A673 (cell line): ENCODE data around the gene LMTK2. TPM values are rescaled to one million over a fixed set of nuclear protein-coding genes. Genes with fewer than 3 reads are reported as not detected.

Experiments used
- BruUV-seq: library from RNA; stranded (reverse); fragments of 400-500 nt; replicated peaks from 2 replicates; lab custom pipeline; 2021; lab: Mats Ljungman, UMichigan
- CTCF ChIA-PET: fragments of 300-600 bp; sonication (Branson Sonifier 250); formaldehyde crosslinking; loops from one replicate; lab custom pipeline; 2022; ENCODE audit warnings: antibody characterized with exemption; lab: Charles Lee
- POLR2A ChIA-PET: fragments of 300-600 bp; sonication (Branson Sonifier 250); formaldehyde crosslinking; loops from one replicate; lab custom pipeline; 2022; ENCODE audit warnings: antibody characterized with exemption; ENCODE audit not compliant: low non-redundant PET; lab: Charles Lee
- DNase-seq: peaks from one replicate; pipeline ENCODE4 v3.0.0-alpha.2; 2015; ENCODE audit warnings: low spot score
- H3K27ac ChIP-seq: fragments of 200-600 bp; sonication (generic); 2 replicates; pipeline ENCODE4 v1.5.1; 2016; ENCODE audit warnings: mixed run types, low read depth, mild to moderate bottlenecking, mixed read lengths, antibody characterized with exemption, low read length; ENCODE audit not compliant: poor library complexity, severe bottlenecking
- H3K27me3 ChIP-seq: fragments of 200-600 bp; sonication (generic); replicated peaks from 2 replicates; pipeline ENCODE4 v1.6.1; 2017; ENCODE audit warnings: mixed run types, low read depth, mild to moderate bottlenecking, mixed read lengths, antibody characterized with exemption, low read length; ENCODE audit not compliant: insufficient read depth, poor library complexity
- H3K36me3 ChIP-seq: fragments of 200-600 bp; sonication (generic); 2 replicates; pipeline ENCODE4 v1.6.1; 2016; ENCODE audit warnings: mixed run types, mild to moderate bottlenecking, mixed read lengths, antibody characterized with exemption, low read length; ENCODE audit not compliant: insufficient read depth, poor library complexity, severe bottlenecking
- H3K4me1 ChIP-seq: fragments of 200-600 bp; sonication (generic); 2 replicates; pipeline ENCODE4 v1.6.1; 2017; ENCODE audit warnings: mixed run types, mild to moderate bottlenecking, mixed read lengths, antibody characterized with exemption, low read length; ENCODE audit not compliant: insufficient read depth, poor library complexity, severe bottlenecking
- H3K4me3 ChIP-seq: fragments of 200-600 bp; sonication (generic); 2 replicates; pipeline ENCODE4 v1.5.1; 2016; ENCODE audit warnings: low read depth, mixed run types, mild to moderate bottlenecking, mixed read lengths, low read length; ENCODE audit not compliant: poor library complexity, severe bottlenecking
- H3K9me3 ChIP-seq: fragments of 200-600 bp; sonication (generic); 2 replicates; pipeline ENCODE4 v1.6.1; 2016; ENCODE audit warnings: mixed run types, low read depth, mild to moderate bottlenecking, mixed read lengths, antibody characterized with exemption, low read length; ENCODE audit not compliant: poor library complexity, severe bottlenecking
- CTCF ChIP-seq: fragments of 300-800, 200-600 bp; sonication (generic); conservative IDR thresholded peaks from 2 replicates; pipeline ENCODE4 v1.5.1; 2017; ENCODE audit warnings: low read depth, mild to moderate bottlenecking, antibody characterized with exemption, low read length, moderate library complexity, mixed read lengths
- EZH2 ChIP-seq: fragments of 200-600 bp; sonication (generic); IDR thresholded peaks from 2 replicates; pipeline ENCODE4 v1.6.1; 2017; ENCODE audit warnings: borderline replicate concordance, low read depth, mild to moderate bottlenecking, mixed read lengths, antibody characterized with exemption, low read length; ENCODE audit not compliant: poor library complexity, severe bottlenecking
- intact Hi-C: fragments of 100-400 bp; cut with micrococcal nuclease; formaldehyde crosslinking; loops from one replicate; pipeline ENCODE4 v1.10.0; 2022; ENCODE audit not compliant: unreplicated experiment
- total RNA-seq: library from RNA; stranded (reverse); gene quantifications from 2 replicates; pipeline ENCODE4 v1.2.3, GENCODE V29; 2021

LMTK2 gene
- total RNA-seq, 1 experiment from 2014 or later = 20.6 TPM

GRCh38 chr7:98088109-98088508, 18.6 kb upstream of the LMTK2 start:
- H3K36me3 ChIP-seq = no peaks in the 10 kb centered on the region
- CTCF ChIA-PET = no interaction called here
- H3K9me3 ChIP-seq = no peaks in the 10 kb centered on the region
- TF ChIP-seq CTCF = no peak
- no peak for TF ChIP-seq EZH2
- intact Hi-C loops = no loop called here
- H3K4me1 ChIP-seq = no peaks in the 10 kb centered on the region
- POLR2A ChIA-PET = no interaction called here
- BruUV-seq = no TSS peak
- DNase-seq = no peak
- H3K27me3 ChIP-seq = no peaks in the 10 kb centered on the region
- no peak overlapping the region for H3K27ac ChIP-seq
- no peak overlapping the region for H3K4me3 ChIP-seq

GRCh38 chr7:98090116-98090515, 16.5 kb upstream of the LMTK2 start:
- POLR2A ChIA-PET = no interaction called here
- Histone ChIP-seq H3K27me3 (no peaks in the 10 kb centered on the region), H3K9me3 (no peaks in the 10 kb centered on the region), H3K4me3 (no peak overlapping the region), H3K27ac (no peak overlapping the region), H3K36me3 (no peaks in the 10 kb centered on the region), H3K4me1 (no peaks in the 10 kb centered on the region)
- intact Hi-C loops = no loop called here
- DNase-seq = no peak
- CTCF ChIA-PET = no interaction called here
- no TSS peak for BruUV-seq
- TF ChIP-seq CTCF (no peak), EZH2 (no peak)

DNA sequence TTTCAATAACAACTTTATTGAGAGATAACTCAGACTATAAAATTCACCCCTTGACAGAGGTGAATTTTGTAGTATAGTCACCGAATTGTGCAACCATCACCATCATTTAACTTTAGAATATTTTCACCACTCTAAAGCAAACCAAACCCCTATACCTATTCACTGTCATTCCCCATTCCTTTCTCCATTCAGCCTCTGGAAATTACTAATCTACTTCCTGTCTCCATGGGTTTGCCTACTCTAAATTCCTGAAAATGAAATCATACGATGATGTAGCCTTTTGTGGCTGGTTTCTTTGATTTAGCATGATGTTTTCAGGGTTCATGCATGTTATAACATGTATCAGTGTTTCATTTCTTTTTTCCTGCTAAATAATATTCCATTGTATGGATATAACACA, 15.6 kb upstream of the LMTK2 start:
- Histone ChIP-seq H3K36me3 (no peaks in the 10 kb centered on the region), H3K9me3 (peaks cover 6% of the 10 kb centered on the region), H3K4me3 (no peak overlapping the region), H3K4me1 (no peaks in the 10 kb centered on the region), H3K27me3 (no peaks in the 10 kb centered on the region), H3K27ac (no peak overlapping the region)
- DNase-seq = no peak
- no TSS peak for BruUV-seq
- ChIA-PET POLR2A (interaction anchor here (0.7 kb wide), 1 partner anchor 19 kb away, joined by 34 read pairs; no protein-coding TSS in a partner anchor), CTCF (no interaction called here)
- intact Hi-C loops = no loop called here
- TF ChIP-seq CTCF (no peak), EZH2 (no peak)
